ENCODE measurements around the gene SLC15A4. TPM values are rescaled to one million over a fixed set of nuclear protein-coding genes. Genes with fewer than 3 reads are reported as not detected.
"Not testable (repeated sequence)": the region's sequence is repeated elsewhere in the genome, so short reads cannot be mapped to it uniquely, and the experiment has no call there.

Gene SLC15A4
- total RNA-seq, 2 donors from 2014 or later, result 15.5 to 17.2 TPM

- H3K9me3 ChIP-seq (ENCODE audit: control insufficient read depth, low read length, poor library complexity, severe bottlenecking), result no peaks in the 10 kb centered on the region
- Mint-ChIP-seq H3K4me1 (peaks cover 44% of the 10 kb centered on the region), H3K27me3 (no peaks in the 10 kb centered on the region), H3K36me3 (ENCODE audit: low read depth) (no peaks in the 10 kb centered on the region), H3K27ac (no peak overlapping the region), H3K4me3 (no peak overlapping the region)
- DNase-seq, result no peak
- no peak for ATAC-seq
Measured at GRCh38 chr12:128815779-128816642, 7.7 kb downstream of the SLC15A4 start.

DNA sequence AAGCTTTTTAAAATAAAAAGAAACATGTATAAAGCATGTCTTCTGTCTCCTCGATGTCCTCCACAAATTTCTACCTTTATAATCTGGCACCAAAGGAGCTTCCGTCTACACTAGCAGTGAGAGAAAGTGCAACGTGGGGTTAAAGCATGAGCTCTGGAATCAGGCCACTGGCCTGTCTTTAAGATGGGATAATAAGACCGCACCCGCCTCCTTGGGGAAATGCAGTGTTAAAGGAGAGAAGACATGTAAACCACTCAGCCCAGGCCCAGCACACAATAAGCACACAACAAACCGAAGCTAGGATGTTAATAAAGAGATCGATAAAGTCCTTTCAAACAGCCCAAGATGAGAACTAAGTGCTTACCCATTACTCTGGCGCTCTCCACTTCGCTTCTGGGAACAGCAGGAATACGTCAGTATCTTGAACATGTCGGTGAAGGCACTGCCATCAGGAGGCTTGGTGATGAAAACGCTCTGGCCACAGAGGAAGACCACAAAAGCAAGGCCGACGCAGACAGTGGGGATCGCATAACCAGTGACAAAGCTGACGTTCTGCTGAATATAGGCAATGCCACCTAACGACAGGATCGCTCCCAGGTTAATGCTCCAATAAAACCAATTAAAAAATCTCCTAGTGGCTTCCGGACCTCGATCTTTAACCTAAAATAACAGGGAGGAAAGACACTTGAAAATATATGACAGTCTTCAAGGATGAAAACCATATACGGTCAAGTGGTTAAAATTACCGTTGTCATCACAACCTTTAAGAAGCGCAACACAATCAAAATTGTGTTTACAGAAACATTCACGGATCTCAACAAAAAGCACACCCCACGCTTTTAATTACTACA is 9.1 kb downstream of the SLC15A4 start:
- peaks cover 49% of the 10 kb centered on the region for H3K4me1 Mint-ChIP-seq
- ATAC-seq (no peak), DNase-seq (no peak)
- no peaks in the 10 kb centered on the region for H3K9me3 ChIP-seq (ENCODE audit: control insufficient read depth, low read length, poor library complexity, severe bottlenecking)
- no peak overlapping the region for H3K27ac Mint-ChIP-seq
- H3K36me3 Mint-ChIP-seq (ENCODE audit: low read depth), result no peaks in the 10 kb centered on the region
- H3K27me3 Mint-ChIP-seq, result no peaks in the 10 kb centered on the region
- no peak overlapping the region for H3K4me3 Mint-ChIP-seq

- Mint-ChIP-seq H3K36me3 (ENCODE audit: low read depth) (peaks cover 2% of the 10 kb centered on the region), H3K27me3 (no peaks in the 10 kb centered on the region), H3K4me3 (no peak overlapping the region), H3K27ac (no peak overlapping the region), H3K4me1 (peaks cover 46% of the 10 kb centered on the region)
- no peaks in the 10 kb centered on the region for H3K9me3 ChIP-seq (ENCODE audit: control insufficient read depth, low read length, poor library complexity, severe bottlenecking)
- DNase-seq (no peak), ATAC-seq (no peak)
Measured at GRCh38 chr12:128813883-128814282, 9.9 kb downstream of the SLC15A4 start.

GRCh38 chr12:128813392-128813791 is 10.4 kb downstream of the SLC15A4 start:
- no peak overlapping the region for H3K4me3 Mint-ChIP-seq
- peaks cover 2% of the 10 kb centered on the region for H3K36me3 Mint-ChIP-seq (ENCODE audit: low read depth)
- DNase-seq, result no peak
- no peaks in the 10 kb centered on the region for H3K27me3 Mint-ChIP-seq
- no peak for ATAC-seq
- H3K9me3 ChIP-seq (ENCODE audit: control insufficient read depth, low read length, poor library complexity, severe bottlenecking), result no peaks in the 10 kb centered on the region
- H3K4me1 Mint-ChIP-seq, result peaks cover 43% of the 10 kb centered on the region
- H3K27ac Mint-ChIP-seq, result no peak overlapping the region

- Mint-ChIP-seq H3K4me1 (peaks cover 30% of the 10 kb centered on the region), H3K27me3 (no peaks in the 10 kb centered on the region), H3K4me3 (peak overlapping the region; percentile 25), H3K36me3 (ENCODE audit: low read depth) (peaks cover 2% of the 10 kb centered on the region), H3K27ac (peak overlapping the region; percentile 90)
- DNase-seq, result no peak
- ATAC-seq, result no peak
- H3K9me3 ChIP-seq (ENCODE audit: control insufficient read depth, low read length, poor library complexity, severe bottlenecking), result no peaks in the 10 kb centered on the region
Measured at GRCh38 chr12:128811806-128812205, 12.0 kb downstream of the SLC15A4 start.

- H3K9me3 ChIP-seq (ENCODE audit: control insufficient read depth, low read length, poor library complexity, severe bottlenecking), result no peaks in the 10 kb centered on the region
- no peaks in the 10 kb centered on the region for H3K27me3 Mint-ChIP-seq
- H3K4me3 Mint-ChIP-seq, result peak overlapping the region; percentile 83
- ATAC-seq, result peak; percentile 82
- DNase-seq, result no peak
- peak overlapping the region; percentile 90 for H3K27ac Mint-ChIP-seq
- peaks cover 25% of the 10 kb centered on the region for H3K4me1 Mint-ChIP-seq
- peaks cover 2% of the 10 kb centered on the region for H3K36me3 Mint-ChIP-seq (ENCODE audit: low read depth)
Measured at GRCh38 chr12:128810182-128811127, 13.3 kb downstream of the SLC15A4 start.

- ATAC-seq, result no peak
- Mint-ChIP-seq H3K4me3 (no peak overlapping the region), H3K36me3 (ENCODE audit: low read depth) (peaks cover 4% of the 10 kb centered on the region), H3K4me1 (peaks cover 22% of the 10 kb centered on the region), H3K27me3 (no peaks in the 10 kb centered on the region), H3K27ac (no peak overlapping the region)
- DNase-seq, result no peak
- H3K9me3 ChIP-seq (ENCODE audit: control insufficient read depth, low read length, poor library complexity, severe bottlenecking), result no peaks in the 10 kb centered on the region
Measured at GRCh38 chr12:128808651-128809050, 15.1 kb downstream of the SLC15A4 start.

DNA sequence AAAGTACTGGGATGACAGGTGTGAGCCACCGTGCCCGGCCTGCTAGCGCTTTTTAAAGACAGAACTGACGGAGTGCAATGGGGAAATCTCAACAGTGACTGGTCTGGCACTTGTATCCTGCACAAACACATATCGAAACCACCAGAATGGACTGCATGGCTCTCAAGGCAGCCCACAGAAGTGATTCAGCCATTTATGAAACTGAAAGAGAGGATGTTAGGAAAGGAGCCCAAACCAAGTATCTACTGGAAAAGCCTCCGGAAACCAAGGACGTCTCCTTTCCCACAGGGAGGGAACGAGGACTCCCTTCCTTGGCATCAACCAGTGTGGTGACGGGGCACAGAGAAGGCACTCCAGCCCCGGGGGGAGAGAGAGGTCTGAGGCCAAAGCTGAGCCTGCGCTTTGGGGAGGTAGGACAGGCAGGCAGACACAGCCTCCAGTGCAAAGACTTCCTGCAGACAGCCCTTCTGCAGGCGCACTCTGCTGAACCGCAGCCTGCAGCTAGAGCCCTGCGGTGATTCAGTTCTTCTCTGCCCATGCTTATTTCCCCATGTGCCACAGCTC is 16.5 kb downstream of the SLC15A4 start:
- DNase-seq (no peak), ATAC-seq (no peak)
- H3K9me3 ChIP-seq (ENCODE audit: control insufficient read depth, low read length, poor library complexity, severe bottlenecking), result no peaks in the 10 kb centered on the region
- H3K27me3 Mint-ChIP-seq, result no peaks in the 10 kb centered on the region
- H3K36me3 Mint-ChIP-seq (ENCODE audit: low read depth), result peaks cover 10% of the 10 kb centered on the region
- peaks cover 27% of the 10 kb centered on the region for H3K4me1 Mint-ChIP-seq
- no peak overlapping the region for H3K4me3 Mint-ChIP-seq
- no peak overlapping the region for H3K27ac Mint-ChIP-seq

DNA sequence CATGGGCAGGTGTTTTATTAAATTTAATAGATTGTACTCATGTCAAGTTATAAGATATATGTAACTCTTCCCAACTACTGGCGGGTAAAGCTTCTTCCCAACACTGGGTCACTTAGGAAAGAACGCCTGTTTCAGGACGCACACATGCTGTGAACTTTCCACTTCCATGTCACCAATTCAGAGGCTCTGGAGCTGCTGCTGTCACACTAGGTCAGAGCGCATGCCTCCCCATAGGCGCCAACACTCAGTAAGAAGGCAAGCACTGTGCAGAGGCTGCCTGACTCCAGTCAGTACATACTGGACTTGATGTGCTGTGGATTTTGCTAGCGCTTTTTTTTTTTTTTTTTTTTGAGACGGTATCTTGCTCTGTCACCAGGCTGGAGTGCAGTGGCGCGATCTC is 17.2 kb downstream of the SLC15A4 start:
- H3K36me3 Mint-ChIP-seq (ENCODE audit: low read depth), result peaks cover 10% of the 10 kb centered on the region
- no peak for DNase-seq
- no peak for ATAC-seq
- no peaks in the 10 kb centered on the region for H3K9me3 ChIP-seq (ENCODE audit: control insufficient read depth, low read length, poor library complexity, severe bottlenecking)
- H3K27me3 Mint-ChIP-seq, result no peaks in the 10 kb centered on the region
- peaks cover 23% of the 10 kb centered on the region for H3K4me1 Mint-ChIP-seq
- H3K4me3 Mint-ChIP-seq, result no peak overlapping the region
- H3K27ac Mint-ChIP-seq, result no peak overlapping the region

GRCh38 chr12:128805406-128805805 is 18.4 kb downstream of the SLC15A4 start:
- H3K36me3 Mint-ChIP-seq (ENCODE audit: low read depth), result peaks cover 13% of the 10 kb centered on the region
- H3K4me3 Mint-ChIP-seq; DNase-seq; ATAC-seq; H3K27ac Mint-ChIP-seq; H3K9me3 ChIP-seq (ENCODE audit: control insufficient read depth, low read length, poor library complexity, severe bottlenecking); H3K27me3 Mint-ChIP-seq: not testable (repeated sequence)
- H3K4me1 Mint-ChIP-seq, result peaks cover 16% of the 10 kb centered on the region

DNA sequence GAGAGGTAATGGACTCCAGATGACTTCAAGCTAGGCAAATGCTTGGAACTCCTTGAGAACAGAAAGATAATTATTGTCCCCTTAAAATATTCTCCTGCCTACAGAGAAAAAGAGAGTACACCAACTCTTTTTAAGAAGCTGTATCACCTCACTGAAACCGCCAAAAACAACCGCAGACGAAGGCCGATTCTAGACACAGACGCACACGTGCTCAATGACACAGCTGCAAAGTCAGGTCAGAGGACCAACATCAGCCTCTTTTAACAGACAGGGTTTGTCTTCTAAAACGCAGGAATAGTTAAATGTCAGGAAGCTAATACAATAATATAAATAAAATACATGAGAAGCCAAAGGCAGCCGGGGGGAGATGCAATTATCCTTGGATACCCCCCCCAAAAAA is 19.0 kb downstream of the SLC15A4 start:
- Mint-ChIP-seq H3K27me3 (no peaks in the 10 kb centered on the region), H3K4me3 (no peak overlapping the region), H3K36me3 (ENCODE audit: low read depth) (peaks cover 16% of the 10 kb centered on the region), H3K4me1 (peaks cover 11% of the 10 kb centered on the region), H3K27ac (no peak overlapping the region)
- ATAC-seq (no peak), DNase-seq (no peak)
- H3K9me3 ChIP-seq (ENCODE audit: control insufficient read depth, low read length, poor library complexity, severe bottlenecking), result no peaks in the 10 kb centered on the region

DNA sequence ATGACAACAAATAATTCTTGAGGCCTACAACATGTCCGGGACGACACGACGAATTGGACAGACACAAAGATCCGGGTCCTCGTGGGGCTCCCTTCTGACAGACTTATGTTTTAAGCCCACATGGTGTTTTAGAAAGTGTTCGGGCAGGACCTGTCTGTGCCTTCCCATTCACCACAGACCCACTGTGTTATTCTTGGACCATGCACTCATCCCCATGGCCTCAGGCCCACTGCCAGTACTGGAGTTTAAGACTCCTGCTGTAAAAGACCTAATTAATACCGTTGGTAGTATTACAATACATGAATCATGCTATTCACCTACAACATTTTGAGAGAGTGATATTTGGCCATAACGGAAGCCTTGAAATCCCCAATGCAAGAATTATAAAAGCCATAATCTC is 20.0 kb downstream of the SLC15A4 start:
- H3K4me3 Mint-ChIP-seq, result no peak overlapping the region
- H3K4me1 Mint-ChIP-seq, result peaks cover 11% of the 10 kb centered on the region
- no peaks in the 10 kb centered on the region for H3K9me3 ChIP-seq (ENCODE audit: control insufficient read depth, low read length, poor library complexity, severe bottlenecking)
- no peak for ATAC-seq
- no peaks in the 10 kb centered on the region for H3K27me3 Mint-ChIP-seq
- H3K36me3 Mint-ChIP-seq (ENCODE audit: low read depth), result peaks cover 14% of the 10 kb centered on the region
- no peak for DNase-seq
- no peak overlapping the region for H3K27ac Mint-ChIP-seq

All from T-helper 17 cell (primary cell).